Left cardiac atrium (tissue), 4 donors: ENCODE measurements around the gene LRRC47. TPM values are rescaled to one million over a fixed set of nuclear protein-coding genes. Genes with fewer than 3 reads are reported as not detected.
"Not testable (repeated sequence)": the region's sequence is repeated elsewhere in the genome, so short reads cannot be mapped to it uniquely, and the experiment has no call there.

ENCODE experiments used
- ATAC-seq, 2 donors: fragments of 200-7000 bp; cut with Tn5 transposase; one replicate each; pipeline ENCODE4 v1.9.1; 2020; ENCODE audit warnings: mild to moderate bottlenecking in 2 of 2, moderate library complexity in 2 of 2
- DNase-seq: peaks from one replicate; pipeline ENCODE4 v3.0.0-alpha.2; 2020
- intact Hi-C, 2 donors: fragments of 100-400 bp; cut with DNase I; formaldehyde crosslinking; loops; one replicate each; pipeline versions ENCODE4 v1.14.1 to v1.15.1; 2022 to 2023
- total RNA-seq, 2 donors: library from RNA; stranded (reverse); fragmentation: NEBNext Ultra II Directional; extraction: Animal tissue kit (Norgen Biotek cat#: 25700); gene quantifications; one replicate each; pipeline ENCODE4 v1.2.1, GENCODE V29; 2021
- donor health status: DM: no; HTN: yes; CAD: no.
- donor health status: DM: no; HTN: yes; CAD: no; lungs with severe emphysema.
- donor health status: DM: yes; HTN: yes; CAD: no.
- donor health status: Dilated cardiomyopathy.

LRRC47 gene
- total RNA-seq, 2 donors from 2014 or later: 41.4 to 43.4 TPM

GRCh38 chr1:3817138-3817740 lies 20.9 kb upstream of the LRRC47 start:
- DNase-seq (no peak), ATAC-seq (no peak)
- intact Hi-C loops: no loop called here

- intact Hi-C loops: no loop called here
Measured at GRCh38 chr1:3816331-3817137, 20.2 kb upstream of the LRRC47 start.

GRCh38 chr1:3814771-3815561 lies 18.7 kb upstream of the LRRC47 start:
- intact Hi-C loops: no loop called here
- DNase-seq (no peak), ATAC-seq (peak in 1 of 2 donors; percentile 16)

More at GRCh38 chr1:3816331-3817137, 20.2 kb upstream of the LRRC47 start:
- ATAC-seq: no peak
- no peak for DNase-seq

GRCh38 chr1:3814065-3814464 lies 17.8 kb upstream of the LRRC47 start:
- ATAC-seq (no peak), DNase-seq (no peak)
- intact Hi-C loops: no loop called here

- intact Hi-C loops: no loop called here
- DNase-seq (no peak), ATAC-seq (no peak)
Measured at GRCh38 chr1:3811595-3811911, 15.3 kb upstream of the LRRC47 start.

- intact Hi-C loops, ATAC-seq, DNase-seq: not testable (repeated sequence)
Measured at GRCh38 chr1:3810149-3810761, 14.0 kb upstream of the LRRC47 start.

GRCh38 chr1:3809680-3810079 lies 13.4 kb upstream of the LRRC47 start:
- ATAC-seq: no peak
- intact Hi-C loops: no loop called here
- no peak for DNase-seq

GRCh38 chr1:3807769-3808168 lies 11.5 kb upstream of the LRRC47 start:
- intact Hi-C loops: no loop called here
- ATAC-seq (no peak), DNase-seq (no peak)

- no peak for ATAC-seq
- intact Hi-C loops: no loop called here
- DNase-seq: no peak
Measured at GRCh38 chr1:3805038-3805437, 8.7 kb upstream of the LRRC47 start.

GRCh38 chr1:3804627-3804944 lies 8.3 kb upstream of the LRRC47 start:
- intact Hi-C loops: loop anchor here in 1 of 2 donors (5.0 kb wide), 1 partner anchor 107 kb away; no protein-coding TSS in a partner anchor
- DNase-seq, ATAC-seq: not testable (repeated sequence)

GRCh38 chr1:3803905-3804626 lies 7.8 kb upstream of the LRRC47 start:
- no peak for ATAC-seq
- intact Hi-C loops: loop anchor here in 1 of 2 donors (5.0 kb wide), 1 partner anchor 107 kb away; no protein-coding TSS in a partner anchor
- no peak for DNase-seq

GRCh38 chr1:3800795-3801194 lies 4.5 kb upstream of the LRRC47 start:
- not testable (repeated sequence) for ATAC-seq
- intact Hi-C loops: loop anchor here in 1 of 2 donors (5.0 kb wide), 1 partner anchor 103 kb away; no protein-coding TSS in a partner anchor

GRCh38 chr1:3799976-3800685 lies 3.8 kb upstream of the LRRC47 start:
- ATAC-seq (no peak), DNase-seq (no peak)
- intact Hi-C loops: loop anchor here in 1 of 2 donors (5.0 kb wide), 1 partner anchor 103 kb away; no protein-coding TSS in a partner anchor

More at GRCh38 chr1:3800795-3801194, 4.5 kb upstream of the LRRC47 start:
- not testable (repeated sequence) for DNase-seq

- ATAC-seq: no peak
- intact Hi-C loops: no loop called here
- DNase-seq: no peak
Measured at GRCh38 chr1:3795453-3796214, 664 bp downstream of the LRRC47 start.

- intact Hi-C loops: no loop called here
- no peak for ATAC-seq
- DNase-seq: no peak
Measured at GRCh38 chr1:3790952-3791351, 5.3 kb downstream of the LRRC47 start.

- ATAC-seq: peak; percentile 20 to 31
- DNase-seq: no peak
- intact Hi-C loops: no loop called here
Measured at GRCh38 chr1:3790500-3790923, 5.8 kb downstream of the LRRC47 start.
